Activated CD4-positive, alpha-beta T cell treated with anti-CD3 and anti-CD28 coated beads, Interleukin-2, Interleukin-6, amounts not matched to agents 100 ng/mL and 50 ng/mL, durations not matched to agents 16 hours and 8 hours (primary cell): ENCODE measurements around the gene USH1C.
A peak's percentile ranks its signal among the peaks of the same experiment; 100 is the strongest.

Experiments used
- DNase-seq: peaks from one replicate; pipeline ENCODE4 v3.0.0-alpha.2; 2020

USH1C gene

GRCh38 chr11:17568944-17569343 is 24.7 kb upstream of the USH1C start:
- no peak for DNase-seq

GRCh38 chr11:17564687-17565042 is 20.4 kb upstream of the USH1C start:
- peak; percentile 13 for DNase-seq

GRCh38 chr11:17563961-17564686 is 19.9 kb upstream of the USH1C start:
- DNase-seq = no peak

DNA sequence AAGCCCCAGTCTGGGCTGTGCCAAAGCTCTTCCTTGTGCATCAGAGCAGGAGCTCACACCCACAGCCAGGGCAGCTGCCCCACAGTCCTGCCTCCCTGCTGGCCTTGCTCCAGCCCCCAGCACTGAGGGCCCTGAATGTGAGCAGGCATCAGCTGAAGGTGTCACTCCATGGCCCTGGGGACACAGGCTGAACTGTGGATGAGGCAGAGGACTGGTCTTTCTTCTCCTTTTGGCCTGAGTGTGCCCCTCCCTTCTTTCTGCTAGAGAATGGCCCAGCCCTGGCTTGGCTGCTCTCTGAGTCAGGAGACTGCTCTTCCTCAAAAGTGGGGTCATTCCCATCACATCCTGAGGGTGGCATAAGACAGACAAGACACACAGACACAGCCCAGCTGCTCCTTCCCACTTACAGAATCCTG is 19.0 kb upstream of the USH1C start:
- no peak for DNase-seq

- DNase-seq = no peak
These were observed 17.3 kb upstream of the USH1C start for GRCh38 chr11:17561526-17561925.

DNA sequence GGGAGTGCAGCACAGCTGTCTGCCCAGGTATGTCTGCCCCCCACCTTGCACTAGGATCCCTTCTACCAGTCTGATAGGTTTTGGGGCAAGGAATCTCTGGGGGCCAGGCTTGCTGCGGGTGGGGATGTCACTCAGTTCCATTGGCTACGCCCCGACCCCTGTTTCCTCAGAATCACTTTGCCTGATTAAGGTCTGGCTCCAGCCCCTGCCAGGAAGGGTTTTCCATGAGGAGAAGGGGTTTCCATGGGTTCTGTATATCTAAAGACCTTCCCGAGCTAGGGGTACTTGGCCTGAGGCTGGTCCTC is 16.8 kb upstream of the USH1C start:
- DNase-seq = no peak

GRCh38 chr11:17560281-17561110 is 16.3 kb upstream of the USH1C start:
- no peak for DNase-seq

DNA sequence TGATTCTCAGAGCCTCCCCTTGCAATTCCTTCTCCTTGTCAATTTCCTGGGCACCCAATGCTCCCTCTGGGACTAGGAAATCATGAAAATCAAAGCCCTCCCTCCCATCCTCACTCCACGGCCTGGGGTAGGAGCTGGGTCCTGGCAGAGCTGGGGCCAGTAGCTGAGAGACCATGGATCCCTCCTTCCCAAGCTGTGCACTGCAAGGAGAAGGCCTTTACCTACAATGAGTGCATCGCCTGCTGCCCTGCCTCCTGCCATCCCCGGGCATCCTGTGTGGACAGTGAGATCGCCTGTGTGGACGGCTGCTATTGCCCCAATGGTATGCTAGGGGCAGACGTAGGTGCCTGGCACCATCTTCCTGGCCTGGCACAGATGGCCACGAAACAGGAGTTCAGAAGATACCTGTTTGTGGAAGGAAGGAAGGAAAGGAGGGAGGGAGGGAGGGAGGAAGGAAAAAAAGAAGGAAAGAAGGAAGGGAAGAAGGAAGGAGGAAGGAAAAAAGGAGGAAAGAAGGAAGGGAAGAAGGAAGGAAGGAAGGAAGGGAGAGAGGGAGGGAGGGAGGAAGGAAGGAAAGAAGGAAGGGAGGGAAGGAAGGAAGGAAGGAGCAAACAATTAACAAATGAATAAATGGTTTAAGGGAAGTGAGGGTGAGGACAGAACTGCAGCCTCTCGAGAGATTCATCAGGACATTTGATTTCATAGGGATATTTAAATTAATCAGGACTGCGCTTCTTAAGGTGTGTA is 15.3 kb upstream of the USH1C start:
- no peak for DNase-seq

DNA sequence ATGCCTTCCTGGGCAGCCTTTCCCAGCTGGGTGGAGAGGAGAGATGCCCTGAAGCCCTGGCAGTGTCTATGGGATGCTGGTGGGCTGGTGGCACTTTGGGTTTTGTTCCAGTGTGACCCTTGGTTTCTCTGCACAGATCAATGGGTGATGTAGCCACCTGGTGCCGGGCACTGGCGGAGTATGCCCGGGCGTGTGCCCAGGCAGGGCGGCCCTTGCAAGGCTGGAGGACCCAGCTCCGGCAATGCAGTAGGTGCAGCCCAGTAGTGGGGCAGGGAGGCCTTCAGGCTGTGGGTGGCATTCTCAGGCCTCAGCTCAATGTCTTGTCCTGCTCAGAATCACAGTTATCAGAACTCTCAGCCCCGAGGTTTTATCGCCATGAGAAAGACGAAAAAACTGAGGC is 14.7 kb upstream of the USH1C start:
- DNase-seq = no peak

- DNase-seq = no peak
These were observed 14.0 kb upstream of the USH1C start for GRCh38 chr11:17558025-17558780.

- no peak for DNase-seq
These were observed 12.8 kb upstream of the USH1C start for GRCh38 chr11:17556999-17557398.

DNA sequence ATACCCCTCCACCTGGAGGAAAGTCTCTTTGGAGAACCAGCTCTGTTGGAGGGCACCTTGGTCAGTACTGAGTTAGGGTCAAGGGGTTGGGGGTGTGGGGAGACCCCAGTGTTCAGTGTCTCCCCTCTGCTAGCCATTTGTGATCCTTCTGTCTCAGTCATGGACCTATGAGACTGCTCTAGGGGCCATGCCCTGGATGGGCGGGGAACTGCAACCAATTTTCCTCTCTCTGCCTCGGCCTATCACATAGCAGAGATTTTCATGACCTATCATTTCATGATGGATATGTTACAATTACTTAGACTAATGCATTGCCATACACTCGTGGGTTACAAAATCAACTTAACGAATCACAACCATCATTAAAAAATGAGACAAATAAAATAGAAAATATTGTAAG is 10.3 kb upstream of the USH1C start:
- no peak for DNase-seq

- DNase-seq = no peak
These were observed 9.0 kb upstream of the USH1C start for GRCh38 chr11:17553249-17553546.

- no peak for DNase-seq
These were observed 8.4 kb upstream of the USH1C start for GRCh38 chr11:17552392-17553248.

DNA sequence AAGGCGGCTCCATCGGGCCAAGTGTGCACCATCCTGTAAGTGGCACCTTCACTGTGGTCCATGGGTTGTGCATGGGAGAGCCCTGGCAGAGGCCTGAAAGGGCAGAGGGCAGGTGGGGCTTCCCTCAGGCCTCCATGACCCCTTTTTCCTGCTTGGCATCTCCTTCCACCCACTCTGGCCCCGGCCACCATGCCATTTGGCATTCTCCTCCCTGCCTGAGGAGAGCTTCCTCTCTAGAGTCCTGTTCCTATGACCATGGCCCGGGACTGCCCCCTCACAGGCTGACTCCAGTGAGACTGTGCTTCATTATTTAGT is 7.8 kb upstream of the USH1C start:
- DNase-seq = no peak

DNA sequence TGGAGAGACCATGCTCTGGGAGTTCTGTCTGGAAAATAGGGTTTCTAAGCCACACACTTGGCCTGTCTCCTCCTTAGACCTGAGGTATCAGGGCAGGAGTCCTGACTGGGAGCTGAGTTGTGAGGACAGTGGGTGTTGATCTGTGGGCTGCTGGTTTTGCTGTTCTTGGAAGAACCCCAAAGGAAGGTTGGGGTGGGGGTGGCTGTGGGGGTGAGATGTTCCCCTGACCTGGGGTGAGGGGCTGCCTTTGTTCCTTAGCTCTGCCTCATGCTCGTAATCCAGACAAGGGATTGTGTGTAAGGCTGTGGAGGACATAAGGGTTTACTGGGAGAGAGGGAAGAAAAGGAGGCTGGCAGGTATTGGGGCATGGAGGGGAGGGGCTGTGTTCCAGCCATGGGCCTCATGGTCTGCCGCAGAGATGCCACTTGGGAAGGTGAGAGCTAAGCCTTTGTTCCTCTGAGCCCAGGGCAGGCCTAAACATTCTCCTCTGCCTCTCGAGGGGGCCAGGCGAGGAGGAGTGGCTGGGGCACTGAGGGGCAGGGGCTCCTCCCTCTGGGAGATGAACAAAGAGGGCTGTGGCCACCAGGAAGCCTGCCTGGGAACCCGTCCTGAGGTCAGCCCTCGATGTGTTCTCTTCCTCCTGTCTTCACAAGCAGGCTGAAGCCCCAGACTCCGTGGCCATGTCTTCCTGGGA is 7.3 kb upstream of the USH1C start:
- no peak for DNase-seq

DNA sequence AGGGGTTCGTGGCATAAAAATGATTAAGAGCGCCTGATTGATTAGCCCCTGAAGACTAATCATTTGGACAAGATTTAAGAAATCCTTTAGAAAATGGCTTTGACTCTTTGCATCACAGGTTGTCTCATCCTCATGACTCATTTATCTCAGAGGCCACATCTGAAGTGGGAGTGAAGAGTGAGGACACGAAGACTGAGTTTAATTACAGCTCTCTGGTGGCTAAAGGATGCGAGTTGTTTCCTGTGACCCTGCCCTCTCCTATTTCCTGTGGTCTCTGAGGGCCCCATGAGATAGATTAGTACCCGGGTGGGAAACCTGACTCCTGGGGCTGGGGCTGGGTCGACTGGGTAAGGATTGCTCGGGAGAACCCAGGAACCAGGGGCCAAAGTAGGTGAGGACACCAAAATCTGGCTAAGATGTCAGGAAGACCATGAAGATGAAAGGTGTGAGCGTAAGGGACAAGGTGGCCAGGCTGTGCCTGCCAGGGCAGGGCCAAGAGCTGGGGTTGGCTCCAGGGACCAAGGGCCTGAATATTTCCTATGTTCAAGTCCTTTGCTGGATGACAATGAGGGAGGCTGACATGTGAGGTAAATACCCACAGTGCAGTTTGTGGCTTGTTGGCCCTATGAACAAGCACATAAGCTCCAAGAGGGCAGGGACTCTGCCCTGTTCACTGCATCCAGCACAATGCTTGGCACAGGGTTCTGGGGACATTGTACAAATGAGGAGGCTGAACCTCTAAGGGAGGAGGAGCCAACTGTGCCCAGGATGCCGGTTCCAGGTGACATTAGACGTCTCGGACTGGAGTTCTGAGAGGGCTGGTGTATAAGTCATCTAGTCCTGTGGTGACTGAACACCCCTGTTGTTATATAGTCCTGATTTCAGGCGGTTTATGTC is 6.5 kb upstream of the USH1C start:
- peak; percentile 4 for DNase-seq

DNA sequence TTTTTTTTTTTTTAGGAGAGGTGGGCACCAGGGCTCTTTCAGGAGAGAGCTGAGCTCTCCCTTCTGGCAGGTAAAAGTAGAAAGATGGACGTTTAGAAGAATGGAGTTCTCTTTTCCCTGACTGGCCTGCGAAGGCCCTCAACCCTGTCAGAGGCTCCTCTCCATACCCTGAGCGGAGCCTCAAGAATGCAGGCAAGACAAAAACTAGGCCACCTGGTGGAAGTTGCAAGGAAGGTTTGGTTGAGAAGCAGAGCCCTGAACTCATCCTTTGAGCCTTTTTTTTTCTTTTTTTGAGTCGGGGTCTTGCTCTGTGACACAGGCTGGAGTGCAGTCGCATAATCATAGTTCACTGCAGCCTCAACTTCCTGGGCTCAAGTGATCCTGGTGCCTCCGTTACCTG is 4.2 kb upstream of the USH1C start:
- no peak for DNase-seq

DNA sequence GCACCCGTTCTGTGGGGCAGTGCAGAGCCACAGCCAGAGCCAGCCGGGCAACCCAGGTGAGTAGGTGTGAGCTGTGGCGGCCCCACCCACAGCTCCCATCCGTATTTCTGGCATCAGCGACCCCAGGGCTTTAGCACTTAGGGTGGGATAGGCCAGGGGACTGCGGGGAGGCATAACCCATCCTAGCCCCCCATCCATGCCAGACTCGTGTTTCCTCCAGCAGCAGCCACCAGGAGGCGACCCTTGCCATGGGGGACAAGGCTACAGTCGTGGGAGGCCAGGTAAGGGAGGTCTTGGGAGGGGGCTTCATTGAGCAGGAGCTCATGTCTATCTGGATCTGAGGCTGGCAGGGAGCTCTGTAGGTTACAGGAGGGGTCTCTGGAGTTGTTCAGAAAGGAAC is 3.7 kb upstream of the USH1C start:
- DNase-seq = no peak

DNA sequence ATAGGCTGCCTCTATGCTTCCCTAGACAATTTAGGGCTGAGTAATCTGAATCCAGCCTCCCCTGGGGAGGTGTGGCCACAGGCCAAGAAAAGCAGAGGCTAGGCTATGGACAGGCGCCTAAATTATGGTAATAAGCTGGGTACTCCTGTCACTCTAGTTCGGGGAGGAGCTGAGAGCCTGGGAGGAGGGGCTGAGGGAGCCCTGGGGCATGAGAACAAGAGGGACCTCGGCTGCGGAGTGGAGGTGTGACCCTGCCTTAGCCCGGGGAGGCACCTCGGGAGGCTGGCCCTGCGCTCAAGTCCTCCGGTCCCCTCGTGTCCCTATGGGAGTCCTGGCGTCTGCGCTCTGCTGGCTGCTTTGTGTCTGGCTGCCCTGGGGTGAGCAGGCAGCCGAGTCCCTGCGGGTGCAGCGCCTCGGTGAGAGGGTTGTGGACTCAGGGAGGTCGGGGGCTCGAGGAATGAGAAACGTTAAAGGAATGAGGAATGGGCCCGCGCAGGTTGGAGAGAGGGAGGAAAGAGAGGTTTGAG is 2.9 kb upstream of the USH1C start, which contains the start of gene OTOG:
Gene OTOG, plus strand, starts transcription at position 209 of the 527 bp plus-strand sequence. Its CDS starts 114 bp downstream, at position 323.
- no peak for DNase-seq

DNA sequence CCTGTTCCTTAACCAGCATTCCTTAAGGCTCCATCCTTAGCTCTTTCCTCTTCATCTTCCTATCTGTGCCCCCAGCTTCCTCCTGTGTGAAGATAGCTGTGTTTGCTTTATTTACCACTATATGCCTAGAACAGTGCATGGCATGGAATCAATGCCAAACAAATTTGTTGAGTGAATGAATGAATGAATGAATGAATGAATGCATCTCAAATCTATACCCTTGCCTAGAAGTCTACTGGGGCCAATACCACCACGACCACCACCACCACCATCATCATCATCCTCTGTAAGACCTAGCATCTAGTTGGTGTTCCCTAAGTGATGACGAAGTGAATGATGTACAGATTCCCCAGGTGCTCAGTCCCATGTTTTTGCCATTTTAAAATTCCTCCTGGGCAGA is 2.0 kb upstream of the USH1C start:
- no peak for DNase-seq
